SH-SY5Y (cell line): ENCODE results near the gene TMEM120B.

ENCODE experiments used
- GATA2 ChIP-seq: IDR thresholded peaks from 2 replicates; pipeline ENCODE4 v1.6.1; 2011; ENCODE audit warnings: mild to moderate bottlenecking, low read depth, low read length
- GATA3 ChIP-seq: IDR thresholded peaks from 2 replicates; pipeline ENCODE4 v1.6.1; 2011; ENCODE audit warnings: low read depth, mild to moderate bottlenecking, low read length, moderate library complexity

Gene TMEM120B

DNA sequence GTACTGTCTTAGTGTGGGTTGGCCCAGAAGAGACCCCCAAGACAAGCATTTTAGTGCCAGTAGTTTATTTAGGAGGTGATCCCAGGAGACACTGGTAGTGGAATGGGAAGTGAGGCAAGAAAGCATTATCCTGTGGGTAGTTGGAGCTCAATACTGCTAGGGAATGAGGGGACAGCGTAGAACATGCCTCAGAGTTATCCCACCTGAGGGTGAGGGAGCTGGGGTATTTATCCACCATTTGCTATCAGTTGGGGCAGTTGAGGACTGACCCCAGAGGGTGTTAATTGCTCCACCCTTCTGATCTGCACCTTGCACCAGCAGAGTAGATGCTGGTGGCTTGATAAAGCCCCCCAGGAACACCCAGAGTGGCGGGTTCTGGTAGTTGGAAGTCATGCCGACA is 43.0 kb downstream of the TMEM120B start:
- no peak for TF ChIP-seq GATA2

DNA sequence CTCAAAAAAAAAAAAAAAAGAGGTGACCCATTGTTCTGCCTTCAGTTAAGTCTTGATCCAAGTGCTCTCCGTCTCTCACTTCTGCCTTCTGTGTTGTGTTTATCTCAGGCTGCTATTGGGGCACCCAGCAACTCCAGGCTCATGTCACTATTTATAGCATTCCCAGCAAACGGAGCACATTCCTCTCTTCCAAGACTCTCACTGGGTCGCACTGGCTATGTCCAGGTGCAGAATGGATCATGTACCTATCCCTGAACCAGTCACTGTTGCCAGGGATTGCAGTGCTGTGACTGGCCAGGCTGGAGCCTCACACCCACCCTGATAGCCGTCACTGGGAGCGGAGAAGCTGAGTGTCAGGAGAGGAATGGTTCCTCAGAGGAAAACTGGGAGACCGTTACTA is 49.7 kb downstream of the TMEM120B start:
- TF ChIP-seq GATA2 (no peak), GATA3 (no peak)

DNA sequence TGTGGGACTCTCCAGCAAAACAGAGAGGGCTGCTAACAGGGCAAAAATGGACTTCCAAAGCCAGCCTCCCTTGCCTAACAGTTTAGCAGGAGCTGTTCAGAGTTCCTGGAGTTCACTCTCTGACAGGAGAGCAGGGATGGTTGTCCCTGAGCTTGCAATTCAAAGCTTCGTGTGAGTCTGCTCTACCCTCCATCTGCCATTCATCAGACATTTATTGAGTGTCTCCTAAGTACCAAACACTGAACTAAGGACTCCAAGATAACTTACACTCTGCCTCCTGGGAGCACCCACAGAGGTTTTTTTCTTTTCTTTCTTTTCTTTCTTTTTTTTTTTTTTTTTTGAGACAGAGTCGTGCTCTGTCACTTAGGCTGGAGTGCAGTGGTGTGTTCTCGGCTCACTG is 52.3 kb downstream of the TMEM120B start:
- TF ChIP-seq GATA2 (no peak), GATA3 (no peak)

DNA sequence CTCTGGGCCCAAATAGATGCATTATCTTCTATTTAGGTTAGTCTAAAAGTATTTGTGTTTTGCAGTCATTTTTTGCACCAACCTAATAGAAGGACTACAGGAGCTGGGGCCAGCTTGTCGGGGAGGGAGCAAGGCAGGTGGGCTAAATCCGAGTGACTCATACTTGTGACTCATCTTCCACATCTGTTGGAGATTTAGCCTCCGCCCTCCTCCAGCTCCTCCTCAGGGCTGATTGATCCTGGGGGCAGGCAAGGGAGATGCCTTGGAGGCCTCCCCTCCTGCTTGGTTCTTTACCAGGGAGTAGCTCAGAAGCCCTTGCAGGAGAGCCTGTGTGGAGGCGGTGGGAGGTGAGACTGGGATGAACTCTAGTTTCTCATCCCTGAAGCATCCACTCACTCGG is 53.0 kb downstream of the TMEM120B start:
- TF ChIP-seq GATA2 (no peak), GATA3 (no peak)

DNA sequence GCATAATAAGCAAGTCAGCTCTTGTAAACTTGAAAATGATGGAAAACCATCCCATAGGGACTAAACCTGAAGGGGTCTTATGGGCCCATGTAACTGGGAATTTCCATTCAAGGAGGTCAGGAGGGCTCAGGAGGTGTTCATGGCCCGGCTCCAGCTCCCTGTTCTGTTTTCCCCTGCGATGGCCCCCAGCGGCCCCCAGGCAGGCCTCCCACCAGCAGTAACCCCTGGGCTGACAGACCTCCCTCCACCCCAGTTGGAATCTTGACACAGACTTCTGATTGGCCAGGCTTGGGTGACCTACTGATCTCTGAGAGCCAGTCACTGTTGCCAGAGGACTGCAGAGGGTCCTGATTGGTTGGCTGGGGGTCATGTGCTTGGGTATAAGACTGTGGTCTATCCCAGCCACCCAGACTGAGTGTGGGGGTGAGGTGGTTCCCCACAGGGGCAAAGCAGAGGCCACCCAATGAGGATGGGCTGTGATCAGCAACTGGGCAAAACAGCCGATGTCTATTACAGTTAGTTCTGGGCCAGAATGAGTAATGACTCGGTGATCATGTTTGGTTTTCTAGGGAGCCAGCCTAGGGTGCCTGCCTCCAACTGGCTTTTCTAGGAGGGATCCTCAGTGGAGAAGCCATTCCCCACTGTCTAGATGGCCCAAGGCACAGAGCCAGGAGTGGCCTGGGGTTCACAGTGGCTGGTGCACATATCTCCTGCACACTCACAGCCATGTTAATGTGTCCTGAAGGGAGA is 53.9 kb downstream of the TMEM120B start:
- TF ChIP-seq GATA3 = no peak
- no peak for TF ChIP-seq GATA2

DNA sequence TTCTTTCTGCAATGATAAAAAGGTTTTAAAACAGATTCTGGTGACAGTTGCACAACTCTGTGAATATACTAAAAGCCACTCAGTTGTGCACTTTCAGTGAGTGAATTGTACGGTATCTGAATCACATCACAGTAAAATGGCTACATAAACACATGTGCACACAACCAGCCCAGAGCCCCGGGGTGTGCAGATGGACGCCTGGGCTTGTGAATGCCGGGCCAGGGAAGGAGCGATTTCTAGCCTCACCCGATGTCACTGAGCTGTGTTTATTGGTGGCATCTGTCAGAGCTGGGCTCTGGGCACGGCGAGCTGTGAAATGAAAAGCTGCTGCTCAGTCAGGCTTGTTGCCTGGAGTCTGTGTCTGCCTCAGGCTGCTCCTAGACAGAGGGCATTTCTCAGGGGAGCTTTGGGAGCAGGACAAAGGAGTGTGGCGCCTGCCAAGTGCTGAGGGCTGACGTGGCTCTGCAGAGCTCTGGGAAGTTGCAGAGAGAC is 55.0 kb downstream of the TMEM120B start:
- TF ChIP-seq GATA3 = no peak
- TF ChIP-seq GATA2 = peak; percentile 67

DNA sequence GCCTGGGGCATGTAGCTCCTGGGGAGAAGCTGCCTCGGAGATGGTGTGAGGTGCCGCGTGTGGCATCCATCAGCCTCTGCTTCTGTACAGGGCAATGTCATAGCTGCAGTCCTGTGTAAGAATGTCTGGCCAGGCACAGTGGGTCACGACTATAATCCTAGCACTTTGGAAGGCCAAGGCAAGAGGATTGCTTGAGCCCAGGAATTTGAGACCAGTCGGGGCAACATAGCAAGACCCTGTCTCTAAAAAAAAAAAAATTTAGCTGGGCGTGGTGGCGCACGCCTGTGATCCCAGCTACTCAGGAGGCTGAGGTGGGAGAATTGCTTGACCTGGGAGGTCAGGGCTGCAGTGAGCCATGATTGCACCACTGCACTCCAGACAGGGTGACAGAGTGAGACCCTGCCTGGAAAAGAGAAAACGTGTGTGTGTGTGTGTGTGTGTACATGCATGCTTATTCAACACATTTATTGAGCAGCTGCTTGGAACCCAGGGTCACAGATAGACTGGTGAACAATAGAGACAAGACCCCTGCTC is 56.8 kb downstream of the TMEM120B start:
- TF ChIP-seq GATA2 (no peak), GATA3 (no peak)

DNA sequence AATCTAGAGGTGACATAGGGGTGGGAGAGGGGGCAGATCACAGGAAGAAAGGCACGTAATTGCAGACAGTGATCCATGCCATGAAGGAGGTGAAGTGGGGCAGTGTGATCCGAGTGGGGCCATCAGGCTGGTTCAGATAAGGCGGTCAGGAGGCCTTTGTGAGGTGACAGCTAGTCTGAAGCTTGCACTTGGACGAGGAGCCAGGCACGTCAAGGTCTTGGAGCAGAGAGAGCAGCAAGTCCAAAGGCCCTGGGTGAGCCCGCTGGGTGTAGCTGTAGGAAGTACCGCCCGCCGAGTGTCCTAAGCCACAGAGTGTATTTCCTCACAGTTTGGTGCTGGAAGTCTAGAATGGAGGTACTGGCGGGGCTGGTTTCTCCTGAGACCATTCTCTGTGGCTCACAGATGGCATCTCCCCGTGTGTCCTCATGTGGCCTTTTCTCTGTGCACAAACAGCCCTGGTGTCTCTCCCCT is 57.3 kb downstream of the TMEM120B start:
- TF ChIP-seq GATA3 = no peak

DNA sequence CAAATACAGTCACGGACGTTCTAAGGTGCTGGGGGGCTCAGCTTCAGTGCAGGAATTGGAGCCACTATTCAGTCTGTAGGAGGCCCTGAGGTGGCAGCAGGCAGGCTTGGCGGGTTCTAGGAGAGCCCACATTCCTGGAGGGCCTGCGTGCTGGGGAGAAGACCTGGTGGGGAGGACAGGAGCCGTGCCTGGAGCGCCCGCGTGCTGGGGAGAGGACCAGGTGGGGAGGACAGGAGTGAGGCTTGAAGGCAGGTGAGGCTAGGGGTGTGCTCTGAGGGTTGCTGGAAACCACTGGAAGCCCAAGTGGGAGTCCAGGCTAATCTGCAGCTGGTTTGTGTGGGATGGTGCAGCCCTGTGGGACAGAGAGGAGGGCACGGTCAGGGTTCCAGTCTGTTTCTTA is 57.8 kb downstream of the TMEM120B start:
- TF ChIP-seq GATA3 (no peak), GATA2 (no peak)

DNA sequence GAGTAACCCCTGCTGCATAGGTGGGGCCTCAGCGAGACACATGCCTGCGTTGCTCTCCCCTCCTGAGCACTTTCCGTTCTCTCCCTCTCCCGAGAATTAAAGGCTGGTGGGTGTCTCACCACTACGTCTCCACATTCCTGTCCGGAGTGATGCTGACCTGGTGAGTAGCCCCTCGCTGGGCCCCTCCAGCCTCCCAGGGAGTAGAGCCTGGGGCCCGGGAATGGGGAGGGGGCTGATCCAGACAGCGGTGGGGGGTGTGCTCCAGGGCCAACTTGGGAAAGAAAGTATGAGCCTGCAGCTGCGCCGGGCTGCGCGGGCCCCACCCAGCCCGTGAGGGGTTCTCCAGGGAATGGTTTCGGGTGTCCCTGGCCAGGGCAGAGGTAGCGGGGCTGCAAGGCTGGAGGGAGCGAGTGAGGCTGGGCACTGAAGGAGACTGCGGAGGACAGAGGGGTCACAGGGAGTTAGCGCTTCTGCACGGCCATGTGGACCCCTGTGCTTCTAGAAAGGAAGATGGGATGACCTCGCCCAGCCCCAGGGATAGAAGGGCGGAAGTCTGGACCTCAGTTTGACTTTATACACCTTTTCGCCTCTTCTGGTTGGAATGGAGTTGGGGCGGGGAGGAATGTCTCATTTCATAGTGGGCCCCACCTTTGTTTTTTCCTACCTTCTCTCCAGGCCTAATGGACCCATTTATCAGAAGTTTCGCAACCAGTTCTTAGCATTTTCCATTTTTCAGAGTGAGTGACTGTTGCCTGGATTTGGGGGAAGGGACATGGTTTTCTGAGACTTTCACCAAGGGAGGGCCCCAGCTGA is 58.5 kb downstream of the TMEM120B start:
- TF ChIP-seq GATA3 (no peak), GATA2 (no peak)

DNA sequence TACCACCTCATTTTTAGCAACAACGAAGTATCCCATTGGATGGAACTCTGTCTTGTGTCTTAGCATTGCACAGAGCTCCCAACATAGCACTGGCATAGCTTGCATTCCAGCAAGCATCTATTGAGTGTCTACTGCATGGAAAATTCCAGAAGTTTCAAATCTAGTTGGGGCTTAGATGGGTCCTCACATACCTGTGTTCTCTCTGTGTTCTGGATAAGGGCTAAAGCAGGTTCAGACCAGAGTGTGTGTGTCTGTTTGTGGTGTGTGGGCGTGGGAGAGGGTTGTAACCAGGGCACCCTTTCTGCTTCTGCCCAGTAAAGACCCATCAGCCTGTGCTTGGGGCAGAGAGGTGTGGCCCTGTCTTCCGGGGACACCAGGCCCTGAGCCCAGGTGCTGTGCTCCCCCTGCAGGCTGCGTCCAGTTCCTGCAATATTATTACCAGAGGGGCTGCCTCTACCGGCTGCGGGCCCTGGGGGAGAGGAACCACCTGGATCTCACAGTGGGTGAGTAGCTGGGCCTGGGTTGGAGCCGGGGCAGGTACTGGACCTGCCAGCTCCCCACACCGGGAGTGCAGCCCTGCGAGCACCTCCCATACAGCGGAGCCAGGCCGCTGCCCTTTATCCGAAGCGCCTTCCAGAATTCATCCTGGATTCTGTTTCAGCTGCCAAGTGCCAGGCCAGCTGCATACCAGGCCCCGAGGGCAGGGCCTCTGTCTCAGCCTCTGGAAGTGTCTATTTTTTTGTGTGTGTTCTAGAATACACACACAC is 60.6 kb downstream of the TMEM120B start:
- TF ChIP-seq GATA2 (no peak), GATA3 (no peak)

DNA sequence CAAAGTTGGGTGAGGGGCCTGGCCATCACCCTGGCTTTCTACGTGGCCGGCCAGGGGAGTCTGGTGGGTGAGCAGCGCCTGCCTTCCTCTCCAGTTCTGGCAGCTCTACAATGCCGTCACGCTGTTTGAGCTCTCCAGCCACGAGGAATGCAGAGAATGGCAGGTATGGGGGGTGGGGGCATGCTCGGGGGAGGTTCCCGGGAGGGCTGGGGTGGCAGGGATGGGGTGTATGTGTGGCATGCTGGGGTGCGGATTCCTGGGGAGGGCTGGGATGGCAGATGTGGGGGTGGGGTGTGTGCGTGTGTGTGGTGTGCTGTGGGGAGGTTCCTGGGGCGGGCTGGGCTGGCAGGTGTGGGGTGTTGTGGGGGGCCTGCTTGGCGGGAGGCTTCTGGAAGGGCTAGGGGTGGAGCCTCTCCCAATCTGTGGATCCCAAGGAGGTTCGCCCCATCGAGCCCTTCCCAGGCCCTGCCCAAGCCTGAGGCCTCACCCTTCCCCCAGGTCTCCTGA is 62.5 kb downstream of the TMEM120B start:
- TF ChIP-seq GATA3 (no peak), GATA2 (no peak)

DNA sequence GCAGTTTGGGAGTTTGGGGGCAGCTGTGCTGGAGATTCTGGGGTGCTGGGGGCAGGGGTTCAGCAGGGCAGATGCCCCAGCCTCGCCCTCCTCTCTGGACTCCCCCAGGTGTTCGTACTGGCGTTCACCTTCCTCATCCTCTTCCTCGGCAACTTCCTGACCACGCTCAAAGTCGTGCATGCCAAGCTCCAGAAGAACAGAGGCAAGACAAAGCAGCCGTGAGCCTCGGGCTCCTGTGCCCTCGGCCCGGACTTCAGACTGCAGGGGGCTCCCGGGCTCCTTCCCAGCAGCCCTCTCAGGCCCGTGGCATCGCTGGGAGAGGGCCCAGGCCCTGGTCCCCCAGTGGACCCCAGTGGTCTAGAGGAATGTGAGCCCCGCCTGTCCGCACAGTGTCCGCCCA is 62.9 kb downstream of the TMEM120B start:
- TF ChIP-seq GATA2 (no peak), GATA3 (no peak)

DNA sequence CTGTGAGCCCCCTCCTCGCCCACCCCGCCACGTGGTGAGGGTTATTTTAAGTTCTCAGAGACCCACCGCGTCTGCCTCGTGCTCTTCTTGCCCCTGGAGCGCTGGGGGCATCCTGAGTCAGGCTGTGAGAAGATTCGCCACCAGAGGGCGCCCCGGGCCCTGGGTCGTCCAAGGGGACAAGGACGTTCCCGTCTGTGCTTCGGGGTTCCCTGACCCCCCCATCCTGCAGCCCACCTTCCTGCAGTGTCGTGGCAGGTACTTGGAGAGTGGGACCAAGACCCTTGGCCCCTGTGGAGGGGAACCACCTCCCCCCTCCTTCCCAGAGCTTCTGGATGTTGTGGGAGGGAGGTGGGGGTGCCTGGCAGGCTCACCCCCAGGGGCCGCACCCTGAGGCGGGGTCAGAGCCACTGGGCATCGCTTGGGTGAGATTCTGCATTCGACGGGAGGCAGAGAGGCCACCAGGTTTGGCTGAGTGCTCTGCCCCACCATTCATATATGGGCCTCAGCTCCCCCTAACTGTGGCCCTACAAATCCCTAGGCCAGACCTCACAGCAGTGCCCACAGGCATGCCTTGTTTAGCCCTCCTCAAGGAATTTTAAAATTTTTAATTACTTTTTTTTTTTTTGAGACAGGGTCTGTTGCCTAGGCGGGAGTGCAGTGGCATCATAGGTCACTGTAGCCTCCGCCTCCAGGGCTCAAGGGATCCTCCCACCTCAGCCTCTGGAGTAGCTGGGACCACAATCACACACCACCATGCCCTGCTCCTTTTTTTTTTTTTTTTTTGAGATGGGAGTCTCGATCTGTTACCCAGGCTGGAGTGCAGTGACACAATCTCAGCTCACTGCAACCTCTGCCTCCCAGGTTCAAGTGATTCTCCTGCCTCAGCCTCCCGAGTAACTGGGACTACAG is 63.9 kb downstream of the TMEM120B start:
- no peak for TF ChIP-seq GATA3
- no peak for TF ChIP-seq GATA2
